ENCODE results near the gene RCL1. TPM values are rescaled to one million over a fixed set of nuclear protein-coding genes. Genes with fewer than 3 reads are reported as not detected.
A peak's percentile ranks its signal among the peaks of the same experiment; 100 is the strongest.

Gene RCL1
- total RNA-seq, 1 experiment from 2014 or later: 52.2 TPM

- Histone ChIP-seq H3K9me3 (ENCODE audit: low read length) (no peaks in the 10 kb centered on the region), H3K27me3 (ENCODE audit: low read length) (no peaks in the 10 kb centered on the region), H3K9me2 (replicated peaks; ENCODE audit: low read length) (no peaks in the 10 kb centered on the region), H3K4me3 (ENCODE audit: low read length) (no peak overlapping the region), H3K4me2 (ENCODE audit: low read length) (no peak overlapping the region), H4K20me1 (ENCODE audit: low read length) (no peaks in the 10 kb centered on the region; the same call in 1 of the 2 replicates), H3K36me3 (ENCODE audit: low read depth, low read length) (no peaks in the 10 kb centered on the region), H3K9ac (ENCODE audit: low read length) (no peak overlapping the region), H3K79me2 (ENCODE audit: low read length) (peaks cover 96% of the 10 kb centered on the region), H3F3A (ENCODE audit: low read length, unreplicated experiment) (no peaks in the 10 kb centered on the region), H3K4me1 (ENCODE audit: insufficient read depth, low read length) (no peaks in the 10 kb centered on the region), H3K27ac (ENCODE audit: low read length) (no peak overlapping the region), H2AFZ (ENCODE audit: low read length) (no peak overlapping the region)
- intact Hi-C loops (cut with micrococcal nuclease): no loop called here
- no TSS peak for BruUV-seq (replicated peaks)
- POLR2A ChIA-PET (ENCODE audit: unreplicated experiment): no interaction called here
- CTCF ChIA-PET: no interaction called here
- DNase-seq (no peak), ATAC-seq (peak; percentile 31; the same call in 1 of the 2 replicates)
- TF ChIP-seq EZH2 (IDR thresholded peaks at IDR 0.05; ENCODE audit: low read length, unreplicated experiment) (no peak), CTCF (conservative IDR thresholded peaks at IDR 0.05; ENCODE audit: low read depth, low read length) (no peak), EZH2phosphoT487 (IDR thresholded peaks at IDR 0.05; ENCODE audit: borderline replicate concordance, low read length) (no peak)
Measured at GRCh38 chr9:4822057-4822456, 29.3 kb downstream of the RCL1 start.

GRCh38 chr9:4826417-4827166 lies 33.8 kb downstream of the RCL1 start:
- Histone ChIP-seq H3K36me3 (ENCODE audit: low read depth, low read length) (no peaks in the 10 kb centered on the region; the same call in 1 of the 2 replicates), H3K79me2 (ENCODE audit: low read length) (peaks cover 92% of the 10 kb centered on the region), H2AFZ (ENCODE audit: low read length) (no peak overlapping the region), H3K4me3 (ENCODE audit: low read length) (no peak overlapping the region), H3K9me3 (ENCODE audit: low read length) (no peaks in the 10 kb centered on the region), H3F3A (ENCODE audit: low read length, unreplicated experiment) (peaks cover under 1% of the 10 kb centered on the region), H3K9ac (ENCODE audit: low read length) (no peak overlapping the region), H3K4me1 (ENCODE audit: insufficient read depth, low read length) (peaks cover 36% of the 10 kb centered on the region), H3K27ac (ENCODE audit: low read length) (no peak overlapping the region), H3K27me3 (ENCODE audit: low read length) (no peaks in the 10 kb centered on the region), H4K20me1 (ENCODE audit: low read length) (no peaks in the 10 kb centered on the region; the same call in 1 of the 2 replicates), H3K9me2 (replicated peaks; ENCODE audit: low read length) (no peaks in the 10 kb centered on the region), H3K4me2 (ENCODE audit: low read length) (no peak overlapping the region)
- no peak for DNase-seq
- no TSS peak for BruUV-seq (replicated peaks)
- ChIA-PET POLR2A (ENCODE audit: unreplicated experiment) (no interaction called here), CTCF (no interaction called here)
- ATAC-seq: no peak
- TF ChIP-seq EZH2 (IDR thresholded peaks at IDR 0.05; ENCODE audit: low read length, unreplicated experiment) (no peak), CTCF (conservative IDR thresholded peaks at IDR 0.05; ENCODE audit: low read depth, low read length) (no peak), EZH2phosphoT487 (IDR thresholded peaks at IDR 0.05; ENCODE audit: borderline replicate concordance, low read length) (no peak)
- intact Hi-C loops (cut with micrococcal nuclease): no loop called here

GRCh38 chr9:4827224-4827623 lies 34.5 kb downstream of the RCL1 start:
- ChIA-PET POLR2A (ENCODE audit: unreplicated experiment) (no interaction called here), CTCF (no interaction called here)
- no peaks in the 10 kb centered on the region for H3K27me3 ChIP-seq (ENCODE audit: low read length)
- BruUV-seq (replicated peaks): no TSS peak
- no peaks in the 10 kb centered on the region for H3K9me3 ChIP-seq (ENCODE audit: low read length)
- no peak overlapping the region for H3K4me3 ChIP-seq (ENCODE audit: low read length)
- no peaks in the 10 kb centered on the region for H4K20me1 ChIP-seq (ENCODE audit: low read length)
- DNase-seq: no peak
- no peak overlapping the region for H3K27ac ChIP-seq (ENCODE audit: low read length)
- H2AFZ ChIP-seq (ENCODE audit: low read length): no peak overlapping the region
- H3K79me2 ChIP-seq (ENCODE audit: low read length): peaks cover 92% of the 10 kb centered on the region
- H3K36me3 ChIP-seq (ENCODE audit: low read depth, low read length): no peaks in the 10 kb centered on the region; the same call in 1 of the 2 replicates
- intact Hi-C loops (cut with micrococcal nuclease): no loop called here
- H3K4me2 ChIP-seq (ENCODE audit: low read length): no peak overlapping the region
- no peak overlapping the region for H3K9ac ChIP-seq (ENCODE audit: low read length)
- ATAC-seq: no peak
- TF ChIP-seq EZH2phosphoT487 (IDR thresholded peaks at IDR 0.05; ENCODE audit: borderline replicate concordance, low read length) (no peak), CTCF (conservative IDR thresholded peaks at IDR 0.05; ENCODE audit: low read depth, low read length) (no peak), EZH2 (IDR thresholded peaks at IDR 0.05; ENCODE audit: low read length, unreplicated experiment) (no peak)
- H3K9me2 ChIP-seq (replicated peaks; ENCODE audit: low read length): no peaks in the 10 kb centered on the region
- H3K4me1 ChIP-seq (ENCODE audit: insufficient read depth, low read length): peaks cover 42% of the 10 kb centered on the region
- peaks cover 6% of the 10 kb centered on the region for H3F3A ChIP-seq (ENCODE audit: low read length, unreplicated experiment)

Data from PC-3 (cell line).